Endothelial cell (in vitro differentiated cells): ENCODE measurements around the gene SP7. TPM values are rescaled to one million over a fixed set of nuclear protein-coding genes. Genes with fewer than 3 reads are reported as not detected.
A peak's percentile ranks its signal among the peaks of the same experiment; 100 is the strongest.

Experiments
- DNase-seq: peaks from one replicate; pipeline ENCODE4 v3.0.0; 2021; ENCODE audit warnings: low spot score
- H3K27ac Mint-ChIP-seq: one replicate; pipeline ENCODE4 v1.8.0; 2021; ENCODE audit warnings: mixed read lengths, inconsistent platforms; ENCODE audit not compliant: unreplicated experiment
- H3K27me3 Mint-ChIP-seq: one replicate; pipeline ENCODE4 v1.8.0; 2021; ENCODE audit warnings: mild to moderate bottlenecking, moderate library complexity, mixed read lengths, inconsistent platforms; ENCODE audit not compliant: unreplicated experiment
- H3K36me3 Mint-ChIP-seq: one replicate; pipeline ENCODE4 v1.8.0; 2021; ENCODE audit warnings: mild to moderate bottlenecking, low read depth, mixed read lengths, inconsistent platforms; ENCODE audit not compliant: unreplicated experiment
- H3K4me1 Mint-ChIP-seq: one replicate; pipeline ENCODE4 v1.8.0; 2021; ENCODE audit warnings: mild to moderate bottlenecking, mixed read lengths, inconsistent platforms; ENCODE audit not compliant: unreplicated experiment
- H3K4me3 Mint-ChIP-seq: one replicate; pipeline ENCODE4 v1.8.0; 2021; ENCODE audit warnings: mild to moderate bottlenecking, mixed read lengths, inconsistent platforms; ENCODE audit not compliant: unreplicated experiment
- H3K9me3 Mint-ChIP-seq: one replicate; pipeline ENCODE4 v1.8.0; 2021; ENCODE audit warnings: mixed read lengths, inconsistent platforms; ENCODE audit not compliant: unreplicated experiment
- total RNA-seq: library from RNA; stranded (reverse); fragmentation: NEBNext Ultra II Directional; extraction: Animal tissue kit (Norgen Biotek cat#: 25700); gene quantifications from one replicate; pipeline ENCODE4 v1.2.1, GENCODE V29; 2021; ENCODE audit not compliant: unreplicated experiment
- TF ChIP-seq, protein P1 (sequence below): fragments of 200-600 bp; sonication (generic); IDR thresholded peaks from one replicate; pipeline ENCODE4 v1.5.0; 2021; ENCODE audit warnings: antibody characterized with exemption; ENCODE audit not compliant: unreplicated experiment

SP7 gene
- total RNA-seq, 1 donor from 2014 or later = 3.6 TPM

DNA sequence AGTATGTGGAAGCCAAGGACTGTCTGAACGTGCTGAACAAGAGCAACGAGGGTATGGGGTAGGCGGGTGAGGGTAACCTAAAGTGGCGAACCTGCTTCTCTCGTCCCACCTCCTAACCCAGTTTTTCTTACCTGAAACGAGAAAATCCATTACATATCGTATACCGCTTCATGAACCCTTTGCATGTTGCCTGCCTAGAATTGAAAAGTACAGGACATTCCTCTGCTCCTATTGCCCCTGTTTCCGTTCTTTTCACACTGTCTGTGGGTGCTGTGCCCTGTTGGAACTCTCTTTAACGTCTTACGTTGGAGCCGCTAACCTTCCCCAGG, 40.3 kb downstream of the SP7 start:
- DNase-seq = no peak
- peaks cover 29% of the 10 kb centered on the region for H3K4me1 Mint-ChIP-seq
- no peaks in the 10 kb centered on the region for H3K9me3 Mint-ChIP-seq
- H3K36me3 Mint-ChIP-seq = peaks cover 34% of the 10 kb centered on the region
- peak overlapping the region; percentile 99 for H3K27ac Mint-ChIP-seq
- H3K27me3 Mint-ChIP-seq = peaks cover 23% of the 10 kb centered on the region
- TF ChIP-seq, protein P1, sequence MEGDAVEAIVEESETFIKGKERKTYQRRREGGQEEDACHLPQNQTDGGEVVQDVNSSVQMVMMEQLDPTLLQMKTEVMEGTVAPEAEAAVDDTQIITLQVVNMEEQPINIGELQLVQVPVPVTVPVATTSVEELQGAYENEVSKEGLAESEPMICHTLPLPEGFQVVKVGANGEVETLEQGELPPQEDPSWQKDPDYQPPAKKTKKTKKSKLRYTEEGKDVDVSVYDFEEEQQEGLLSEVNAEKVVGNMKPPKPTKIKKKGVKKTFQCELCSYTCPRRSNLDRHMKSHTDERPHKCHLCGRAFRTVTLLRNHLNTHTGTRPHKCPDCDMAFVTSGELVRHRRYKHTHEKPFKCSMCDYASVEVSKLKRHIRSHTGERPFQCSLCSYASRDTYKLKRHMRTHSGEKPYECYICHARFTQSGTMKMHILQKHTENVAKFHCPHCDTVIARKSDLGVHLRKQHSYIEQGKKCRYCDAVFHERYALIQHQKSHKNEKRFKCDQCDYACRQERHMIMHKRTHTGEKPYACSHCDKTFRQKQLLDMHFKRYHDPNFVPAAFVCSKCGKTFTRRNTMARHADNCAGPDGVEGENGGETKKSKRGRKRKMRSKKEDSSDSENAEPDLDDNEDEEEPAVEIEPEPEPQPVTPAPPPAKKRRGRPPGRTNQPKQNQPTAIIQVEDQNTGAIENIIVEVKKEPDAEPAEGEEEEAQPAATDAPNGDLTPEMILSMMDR = no peak
- peak overlapping the region; percentile 100 for H3K4me3 Mint-ChIP-seq

DNA sequence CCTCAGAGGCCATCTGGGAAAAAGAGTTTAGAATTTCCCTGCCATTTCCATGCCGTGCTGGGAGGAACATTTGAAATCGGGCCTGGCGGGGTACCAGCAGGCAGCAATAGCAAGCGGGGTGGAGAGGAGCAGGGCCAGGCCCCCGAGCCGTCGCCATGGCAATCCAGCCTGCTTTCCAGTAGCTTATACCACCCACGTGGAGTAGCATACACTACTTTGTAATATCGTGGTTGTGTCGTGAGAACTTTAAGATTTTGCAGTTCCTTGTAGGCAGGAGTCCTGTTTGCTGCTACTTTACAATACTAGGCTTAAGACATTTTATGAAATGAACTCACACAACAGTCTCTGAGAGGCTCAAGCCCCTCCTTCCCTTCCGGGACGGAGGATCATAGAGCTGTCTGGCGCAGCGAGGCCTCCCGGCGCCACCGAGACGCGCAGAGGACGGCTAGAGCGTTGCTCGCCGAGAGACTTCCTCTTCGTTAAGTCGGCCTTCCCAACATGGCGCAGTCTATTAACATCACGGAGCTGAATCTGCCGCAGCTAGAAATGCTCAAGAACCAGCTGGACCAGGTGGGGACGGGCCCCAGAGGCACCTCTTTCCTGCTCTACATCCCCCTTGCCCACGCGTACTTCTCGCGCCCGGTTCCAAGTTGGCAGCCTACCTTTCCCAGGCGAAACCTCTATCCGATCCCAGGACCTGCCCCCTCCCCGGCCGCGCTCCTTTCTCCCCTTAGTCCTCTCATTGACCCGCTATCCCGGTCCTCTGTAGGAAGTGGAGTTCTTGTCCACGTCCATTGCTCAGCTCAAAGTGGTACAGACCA, 40.9 kb downstream of the SP7 start, which contains the start of gene PFDN5:
PFDN5 (plus strand) TSS at position 473 of the 821 bp plus-strand sequence; CDS start at position 499, 26 bp downstream.
- peaks cover 18% of the 10 kb centered on the region for H3K27me3 Mint-ChIP-seq
- H3K4me1 Mint-ChIP-seq = peaks cover 24% of the 10 kb centered on the region
- TF ChIP-seq, protein P1 = no peak
- peaks cover 30% of the 10 kb centered on the region for H3K36me3 Mint-ChIP-seq
- H3K4me3 Mint-ChIP-seq = peak within 1 kb of the TSS; percentile 100
- peak; percentile 82 for DNase-seq
- no peaks in the 10 kb centered on the region for H3K9me3 Mint-ChIP-seq
- H3K27ac Mint-ChIP-seq = peak within 1 kb of the TSS; percentile 99

DNA sequence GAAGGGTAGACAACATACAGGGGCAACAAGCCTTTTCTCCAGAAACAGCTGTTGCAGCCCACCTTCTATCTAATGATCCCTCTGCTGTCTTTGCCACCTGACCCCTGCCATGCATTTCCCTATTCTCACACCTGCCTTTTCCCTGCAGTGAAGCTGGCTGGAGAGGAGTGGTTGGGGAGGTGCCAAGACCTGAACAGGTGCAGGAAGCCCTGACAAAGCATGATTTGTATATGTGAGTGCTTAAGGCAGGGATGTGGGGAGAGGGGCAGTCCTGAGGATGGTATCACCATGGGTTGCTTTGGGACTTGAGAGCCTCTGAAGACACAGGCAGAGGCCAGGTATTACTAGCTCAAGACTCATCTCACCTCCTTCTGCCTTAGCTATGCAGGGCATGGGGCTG, 43.7 kb downstream of the SP7 start:
- Mint-ChIP-seq H3K4me1 (peaks cover 26% of the 10 kb centered on the region), H3K4me3 (no peak overlapping the region), H3K27me3 (peaks cover 21% of the 10 kb centered on the region), H3K27ac (no peak overlapping the region), H3K9me3 (no peaks in the 10 kb centered on the region), H3K36me3 (peaks cover 16% of the 10 kb centered on the region)
- DNase-seq = no peak
- TF ChIP-seq, protein P1 = no peak

DNA sequence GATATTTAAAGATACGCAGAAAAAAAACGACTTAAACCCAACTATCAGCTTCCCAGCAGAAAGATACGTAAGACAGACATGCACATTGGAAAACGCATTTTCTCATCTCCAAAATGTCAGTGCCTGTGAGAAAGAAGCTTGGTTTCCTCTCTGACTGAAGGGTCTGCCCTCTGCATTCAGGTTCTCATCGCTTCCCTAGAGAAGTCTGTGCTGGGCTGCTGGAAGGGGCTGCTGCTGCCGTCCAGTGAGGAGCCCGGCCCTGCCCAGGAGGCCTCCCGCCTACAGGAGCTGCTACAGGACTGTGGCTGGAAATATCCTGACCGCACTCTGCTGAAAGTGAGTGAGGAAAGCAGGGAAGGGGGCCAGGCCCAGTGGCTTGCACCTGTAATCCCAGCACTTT, 45.5 kb downstream of the SP7 start:
- no peak overlapping the region for H3K27ac Mint-ChIP-seq
- H3K36me3 Mint-ChIP-seq = peaks cover 12% of the 10 kb centered on the region

DNA sequence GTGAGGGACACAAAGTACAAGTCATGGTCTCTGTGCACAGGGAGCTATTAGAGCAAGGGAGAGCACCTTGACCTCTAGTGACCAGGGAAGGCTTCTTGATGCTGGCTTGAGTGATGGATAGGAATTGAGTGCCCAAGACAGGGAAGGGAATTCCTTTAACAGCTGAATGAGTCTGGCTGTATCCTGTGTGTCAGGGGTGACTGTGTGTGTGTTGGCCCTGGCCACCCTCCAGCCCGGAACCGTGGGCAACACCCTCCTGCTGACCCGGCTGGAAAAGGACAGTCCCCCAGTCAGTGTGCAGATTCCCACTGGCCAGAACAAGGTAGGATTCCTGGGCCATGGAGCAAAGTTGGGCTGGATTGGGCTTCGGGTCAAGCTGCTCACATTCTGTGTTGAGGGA, 46.3 kb downstream of the SP7 start:
- Mint-ChIP-seq H3K4me1 (peaks cover 14% of the 10 kb centered on the region), H3K9me3 (no peaks in the 10 kb centered on the region), H3K27ac (no peak overlapping the region), H3K4me3 (no peak overlapping the region), H3K27me3 (peaks cover 12% of the 10 kb centered on the region), H3K36me3 (peaks cover 12% of the 10 kb centered on the region)
- no peak for DNase-seq
- TF ChIP-seq, protein P1 = no peak

More for the DNA sequence above, 45.5 kb downstream of the SP7 start:
- no peak for DNase-seq
- Mint-ChIP-seq H3K27me3 (peaks cover 16% of the 10 kb centered on the region), H3K4me3 (no peak overlapping the region), H3K4me1 (peaks cover 21% of the 10 kb centered on the region), H3K9me3 (no peaks in the 10 kb centered on the region)
- TF ChIP-seq, protein P1 = no peak
